ENCODE measurements around the gene RAP1A. TPM values are rescaled to one million over a fixed set of nuclear protein-coding genes. Genes with fewer than 3 reads are reported as not detected.

RAP1A gene
- total RNA-seq, 1 donor from 2014 or later, result 80.3 TPM

DNA sequence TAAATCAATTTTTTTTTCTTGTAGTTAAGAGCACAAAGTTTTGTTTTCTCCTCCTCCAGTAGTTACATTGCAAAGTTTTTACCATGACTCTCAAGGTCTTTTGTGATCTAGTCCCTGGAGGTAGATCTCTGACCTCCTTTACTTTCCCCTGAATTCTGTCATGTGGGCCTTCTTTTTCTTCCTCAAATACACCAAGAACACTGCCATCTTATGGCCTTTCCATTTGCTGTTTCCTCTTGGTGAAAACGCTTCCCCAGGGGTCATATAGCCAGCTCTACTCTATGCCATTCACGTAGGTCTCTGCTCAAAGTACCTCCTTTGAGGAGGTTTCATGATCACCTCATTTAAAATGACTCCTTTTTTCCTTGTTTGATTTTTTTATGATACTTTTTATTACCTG is 138.8 kb downstream of the RAP1A start:
- no peak for DNase-seq (ENCODE audit: low spot score)

DNA sequence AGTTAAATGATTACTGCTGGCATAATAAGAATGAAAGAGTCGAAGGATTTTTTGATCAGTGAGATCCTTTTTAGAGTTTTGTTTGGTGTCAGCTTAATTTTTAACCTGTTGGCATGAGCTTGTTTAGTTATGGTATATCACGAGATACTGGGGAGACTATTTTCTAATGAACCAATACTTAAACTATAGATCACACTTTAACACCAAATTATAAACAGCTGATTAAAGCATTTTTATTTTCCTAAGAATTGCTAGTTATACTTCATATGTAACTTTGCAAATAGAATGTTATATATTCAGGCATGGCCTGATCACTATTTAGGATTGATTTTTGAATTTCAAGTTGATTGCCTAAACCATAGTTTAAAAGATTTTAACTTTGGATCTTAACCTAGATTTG is 142.1 kb downstream of the RAP1A start:
- no peak for DNase-seq (ENCODE audit: low spot score)

DNA sequence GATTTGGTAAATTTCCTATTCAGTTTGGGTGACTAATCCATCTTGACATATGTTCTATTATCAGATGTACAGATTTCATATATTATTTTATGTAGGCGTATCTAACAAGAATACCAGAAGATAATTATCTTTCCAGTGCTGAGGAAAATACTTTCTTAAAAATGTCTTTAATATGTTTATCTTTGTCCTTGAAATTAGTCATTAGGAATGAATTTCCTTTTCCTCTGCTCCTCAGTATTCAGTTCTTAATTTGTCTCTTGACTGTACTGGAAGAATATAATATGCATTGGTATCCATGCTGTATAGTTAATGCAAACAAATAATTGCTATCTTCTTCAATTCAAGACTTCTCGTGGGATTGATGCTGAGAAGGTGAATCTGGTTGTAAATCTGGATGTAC is 142.7 kb downstream of the RAP1A start:
- no peak for DNase-seq (ENCODE audit: low spot score)

Other genes with a start within 250 kb of the RAP1A start
- 4.3 TPM for gene OVGP1, start 192.1 kb upstream of the RAP1A start, total RNA-seq
- gene WDR77, start 170.5 kb upstream of the RAP1A start, total RNA-seq, result 54.6 TPM
- 265 TPM for gene ATP5PB, start 170.3 kb upstream of the RAP1A start, total RNA-seq
- gene C1orf162, start 145.8 kb upstream of the RAP1A start, total RNA-seq, result 13.2 TPM
- gene ADORA3, start 116.2 kb upstream of the RAP1A start, total RNA-seq, result 5.8 TPM
- gene TMIGD3, start 116.2 kb upstream of the RAP1A start, total RNA-seq, result 1.2 TPM
- 5.7 TPM for gene INKA2, start 119.6 kb downstream of the RAP1A start, total RNA-seq
- 18.4 TPM for gene DDX20, start 136.1 kb downstream of the RAP1A start, total RNA-seq